ENCODE measurements around the gene GRAMD4. TPM values are rescaled to one million over a fixed set of nuclear protein-coding genes. Genes with fewer than 3 reads are reported as not detected.

Gene GRAMD4
- polyA plus RNA-seq, 1 of the 3 experiments (the other 2 are of a cell fraction): 15.5 TPM

GRCh38 chr22:46588279-46589140 is 31.7 kb upstream of the GRAMD4 start:
- no peak overlapping the region for H3K4me2 ChIP-seq
- no peak overlapping the region for H3K9ac ChIP-seq
- H3K4me1 ChIP-seq (ENCODE audit: control insufficient read depth in 1 of 2, insufficient read depth in 2 of 2, low read depth in 1 of 2, low read length in 1 of 2): peaks cover 0 to 40% of the 10 kb centered on the region in 2 experiments; a peak in 1 of 4 replicates
- H4K20me1 ChIP-seq (ENCODE audit: insufficient read depth): no peaks in the 10 kb centered on the region
- POLR2A ChIA-PET: interaction anchor here (0.6 kb wide), 1 partner anchor 190 kb away, joined by 3 read pairs; no protein-coding TSS in a partner anchor
- no peak overlapping the region; a peak in 1 of 4 replicates for H3K27ac ChIP-seq (ENCODE audit: low read depth in 2 of 2, low read length in 1 of 2)
- CTCF ChIA-PET: interaction anchor here (0.6 to 1.8 kb wide), 5 partner anchors 25 to 575 kb away, joined by 3 to 17 read pairs (median 3); no protein-coding TSS in a partner anchor
- H3K9me3 ChIP-seq: no peaks in the 10 kb centered on the region
- no peaks in the 10 kb centered on the region for H3K79me2 ChIP-seq (ENCODE audit: insufficient read depth)
- H3K9me2 ChIP-seq: no peaks in the 10 kb centered on the region
- H3K36me3 ChIP-seq (replicated peaks in 1 of 2; ENCODE audit: control insufficient read depth in 1 of 2, insufficient read depth in 2 of 2, low read length in 1 of 2): no peaks in the 10 kb centered on the region
- no peaks in the 10 kb centered on the region for H3F3A ChIP-seq (replicated peaks; ENCODE audit: insufficient read depth)
- TF ChIP-seq POLR2AphosphoS5 (IDR thresholded peaks at IDR 0.05; ENCODE audit: low read depth, low read length) (no peak), RXRA (IDR thresholded peaks at IDR 0.05; ENCODE audit: borderline replicate concordance, low read depth) (no peak), PBX3 (IDR thresholded peaks at IDR 0.05) (no peak)
- H3K4me3 ChIP-seq (ENCODE audit: low read depth in 2 of 2, low read length in 1 of 2): no peak overlapping the region
- H3K27me3 ChIP-seq (ENCODE audit: insufficient read depth): no peaks in the 10 kb centered on the region
- WGBS (ENCODE audit: low lambda C conversion rate): 76% methylated on average over 16 of the region's 29 CpGs
- H2AFZ ChIP-seq (ENCODE audit: low read depth): no peak overlapping the region
- no peak for DNase-seq

- WGBS (ENCODE audit: low lambda C conversion rate): 79% methylated on average over 5 of the region's 9 CpGs
These were observed 30.9 kb upstream of the GRAMD4 start for GRCh38 chr22:46589141-46589748.

More at GRCh38 chr22:46589141-46589748, 30.9 kb upstream of the GRAMD4 start:
- Histone ChIP-seq H3K4me1 (ENCODE audit: control insufficient read depth in 1 of 2, insufficient read depth in 2 of 2, low read depth in 1 of 2, low read length in 1 of 2) (peaks cover 0 to 42% of the 10 kb centered on the region in 2 experiments; a peak in 1 of 4 replicates), H3K36me3 (replicated peaks in 1 of 2; ENCODE audit: control insufficient read depth in 1 of 2, insufficient read depth in 2 of 2, low read length in 1 of 2) (no peaks in the 10 kb centered on the region), H2AFZ (ENCODE audit: low read depth) (no peak overlapping the region), H3K9me2 (no peaks in the 10 kb centered on the region), H3K27me3 (ENCODE audit: insufficient read depth) (no peaks in the 10 kb centered on the region), H3F3A (replicated peaks; ENCODE audit: insufficient read depth) (no peaks in the 10 kb centered on the region), H3K79me2 (ENCODE audit: insufficient read depth) (no peaks in the 10 kb centered on the region), H3K9me3 (no peaks in the 10 kb centered on the region), H3K27ac (ENCODE audit: low read depth in 2 of 2, low read length in 1 of 2) (no peak overlapping the region), H3K9ac (no peak overlapping the region), H3K4me2 (no peak overlapping the region), H4K20me1 (ENCODE audit: insufficient read depth) (no peaks in the 10 kb centered on the region), H3K4me3 (ENCODE audit: low read depth in 2 of 2, low read length in 1 of 2) (no peak overlapping the region)
- CTCF ChIA-PET: interaction anchor here (0.6 to 1.8 kb wide), 3 partner anchors 26 to 71 kb away, joined by 3 to 17 read pairs (median 3); no protein-coding TSS in a partner anchor
- TF ChIP-seq TAF1 (IDR thresholded peaks at IDR 0.05; ENCODE audit: borderline replicate concordance, low read depth, low read length) (no peak), IRF3 (IDR thresholded peaks at IDR 0.05; ENCODE audit: low read depth, low read length) (no peak), SIN3A (IDR thresholded peaks at IDR 0.05; ENCODE audit: borderline replicate concordance, low read depth, low read length) (no peak), PBX3 (IDR thresholded peaks at IDR 0.05) (no peak), MAX (IDR thresholded peaks at IDR 0.05; ENCODE audit: low read depth) (no peak), YY1 (IDR thresholded peaks at IDR 0.05; ENCODE audit: low read depth) (no peak), FOSL2 (IDR thresholded peaks at IDR 0.05; ENCODE audit: borderline replicate concordance, low read depth) (no peak), TEAD4 (IDR thresholded peaks at IDR 0.05; ENCODE audit: borderline replicate concordance, insufficient read depth) (no peak), POLR2AphosphoS5 (IDR thresholded peaks at IDR 0.05; ENCODE audit: low read depth, low read length) (no peak), RXRA (IDR thresholded peaks at IDR 0.05; ENCODE audit: borderline replicate concordance, low read depth) (no peak), ZBTB33 (IDR thresholded peaks at IDR 0.05; ENCODE audit: borderline replicate concordance, low read depth) (no peak), RAD21 (IDR thresholded peaks at IDR 0.05; ENCODE audit: low read length) (no peak), JUND (IDR thresholded peaks at IDR 0.05) (no peak), MXI1 (IDR thresholded peaks at IDR 0.05; ENCODE audit: low read depth, low read length) (no peak), USF2 (IDR thresholded peaks at IDR 0.05; ENCODE audit: borderline replicate concordance, low read depth, low read length) (no peak), NFIC (IDR thresholded peaks at IDR 0.05; ENCODE audit: borderline replicate concordance) (no peak), MEF2A (IDR thresholded peaks at IDR 0.05; ENCODE audit: borderline replicate concordance, low read depth) (no peak), FOXM1 (IDR thresholded peaks at IDR 0.05; ENCODE audit: low read depth) (no peak)
- no peak for DNase-seq
- POLR2A ChIA-PET: interaction anchor here (0.6 kb wide), 1 partner anchor 191 kb away, joined by 3 read pairs; no protein-coding TSS in a partner anchor

Measured in SK-N-SH (cell line).